Smooth muscle cell (in vitro differentiated cells): ENCODE results near the gene NTHL1. TPM values are rescaled to one million over a fixed set of nuclear protein-coding genes. Genes with fewer than 3 reads are reported as not detected.
A peak's percentile ranks its signal among the peaks of the same experiment; 100 is the strongest.

Experiments used
- DNase-seq: peaks from one replicate; lab custom pipeline; 2025; ENCODE audit not compliant: unreplicated experiment; lab: John Stamatoyannopoulos, UW
- H2AFZ ChIP-seq: fragments of 200-600 bp; sonication (generic); 2 replicates; pipeline ENCODE4 v1.6.0; 2016; ENCODE audit warnings: antibody characterized with exemption, low read depth, mild to moderate bottlenecking
- H3F3A ChIP-seq: fragments of 200-600 bp; sonication (generic); 2 replicates; pipeline ENCODE4 v1.6.0; 2017; ENCODE audit warnings: antibody characterized with exemption, low read depth
- H3K27ac ChIP-seq: fragments of 200-600 bp; sonication (generic); 2 replicates; pipeline ENCODE4 v1.5.1; 2016; ENCODE audit warnings: low read depth, mild to moderate bottlenecking
- H3K27me3 ChIP-seq: fragments of 200-600 bp; sonication (generic); 2 replicates; pipeline ENCODE4 v1.6.1; 2016; ENCODE audit warnings: low read depth, mild to moderate bottlenecking
- H3K36me3 ChIP-seq: fragments of 200-600 bp; sonication (generic); 2 replicates; pipeline ENCODE4 v1.5.1; 2016; ENCODE audit warnings: low read depth
- H3K4me1 ChIP-seq: fragments of 200-600 bp; sonication (generic); 2 replicates; pipeline ENCODE4 v1.5.1; 2016; ENCODE audit warnings: low read depth
- H3K4me2 ChIP-seq: fragments of 200-600 bp; sonication (generic); 2 replicates; pipeline ENCODE4 v1.6.0; 2016; ENCODE audit warnings: mild to moderate bottlenecking
- H3K4me3 ChIP-seq: fragments of 200-600 bp; sonication (generic); 2 replicates; pipeline ENCODE4 v1.5.1; 2016; ENCODE audit warnings: mild to moderate bottlenecking
- H3K79me2 ChIP-seq: fragments of 200-600 bp; sonication (generic); 2 replicates; pipeline ENCODE4 v1.6.0; 2016; ENCODE audit warnings: low read depth, mild to moderate bottlenecking
- H3K9ac ChIP-seq: fragments of 200-600 bp; sonication (generic); 2 replicates; pipeline ENCODE4 v1.6.0; 2016; ENCODE audit warnings: low read depth
- H3K9me3 ChIP-seq: fragments of 200-600 bp; sonication (generic); replicated peaks from 2 replicates; pipeline ENCODE4 v1.5.1; 2016; ENCODE audit warnings: low read depth
- H4K20me1 ChIP-seq: fragments of 200-600 bp; sonication (generic); 2 replicates; pipeline ENCODE4 v1.6.0; 2016; ENCODE audit warnings: low read depth
- WGBS: methylation state at CpG from one replicate; pipeline ENCODE4 v1.1.7; 2016; ENCODE audit warnings: low lambda C conversion rate; 5-methylcytosine and 5-hydroxymethylcytosine counted together
- polyA plus RNA-seq: library from polyadenylated mRNA; unstranded; fragments of >200 nt; fragmentation: Nextera tagmentation; extraction: Ambion mirVana; gene quantifications from 2 replicates; pipeline ENCODE4 v1.2.1, GENCODE V29; 2016
- total RNA-seq: library from RNA; depleted of rRNA; stranded (reverse); fragments of >200 nt; gene quantifications from 2 replicates; pipeline ENCODE4 v1.2.3, GENCODE V29; 2014
- TF ChIP-seq, protein P1 (sequence below): fragments of 200-600 bp; sonication (generic); IDR thresholded peaks from 2 replicates; pipeline ENCODE4 v1.5.1; 2017; ENCODE audit warnings: borderline replicate concordance, mild to moderate bottlenecking, antibody characterized with exemption; ENCODE audit not compliant: insufficient read depth, poor library complexity, severe bottlenecking

The NTHL1 gene
- total RNA-seq (14.6 and 23.8 TPM in 2 replicates), polyA plus RNA-seq (36.5 and 39.3 TPM in 2 replicates)

DNA sequence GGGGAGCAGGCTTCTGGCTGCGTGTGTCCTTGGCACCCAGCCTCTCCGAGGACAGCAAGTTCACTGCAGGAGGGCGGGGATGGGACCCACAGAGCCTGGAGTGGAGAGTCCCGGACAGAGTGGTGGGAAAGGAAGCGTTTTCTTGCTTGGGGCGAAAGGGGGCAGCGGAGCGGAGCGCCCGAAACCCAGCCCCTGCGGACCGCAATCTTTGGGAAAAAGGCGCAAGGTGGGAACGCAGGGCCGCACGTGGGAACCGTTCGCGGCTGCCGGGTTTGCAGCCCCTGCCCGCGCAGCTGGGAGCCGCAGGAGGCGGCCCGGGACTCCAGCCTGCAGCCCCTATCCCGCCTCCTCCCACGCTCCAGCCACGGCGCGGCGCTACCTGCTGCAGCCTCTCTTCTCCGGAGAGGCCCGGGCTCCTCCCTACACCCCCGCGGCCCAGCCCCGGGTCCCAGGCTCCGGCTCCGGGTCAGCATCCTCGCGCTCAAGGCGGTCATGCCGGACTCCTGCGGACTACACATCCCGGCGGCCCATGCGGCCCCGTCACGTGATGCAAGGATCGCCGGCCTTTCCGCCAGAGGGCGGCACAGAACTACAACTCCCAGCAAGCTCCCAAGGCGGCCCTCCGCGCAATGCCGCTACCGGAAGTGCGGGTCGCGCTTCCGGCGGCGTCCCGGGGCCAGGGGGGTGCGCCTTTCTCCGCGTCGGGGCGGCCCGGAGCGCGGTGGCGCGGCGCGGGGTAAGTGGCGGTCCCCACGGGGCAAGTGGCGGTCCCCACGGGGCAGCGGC is at the start of gene NTHL1, which contains the start of gene TSC2:
Gene NTHL1, minus strand, starts transcription at position 505 of the 786 bp plus-strand sequence. Its CDS starts 11 bp downstream, at position 494.
Gene TSC2, plus strand, starts transcription at position 656 of the 786 bp plus-strand sequence. CDS start 631 bp downstream, outside the sequence.
- H3K9ac ChIP-seq: peak within 1 kb of the TSS; percentile 65
- H3K36me3 ChIP-seq: no peaks in the 10 kb centered on the region
- H3K4me1 ChIP-seq: peaks cover 13% of the 10 kb centered on the region
- H3K4me3 ChIP-seq: peak within 1 kb of the TSS; percentile 88
- TF ChIP-seq, protein P1, sequence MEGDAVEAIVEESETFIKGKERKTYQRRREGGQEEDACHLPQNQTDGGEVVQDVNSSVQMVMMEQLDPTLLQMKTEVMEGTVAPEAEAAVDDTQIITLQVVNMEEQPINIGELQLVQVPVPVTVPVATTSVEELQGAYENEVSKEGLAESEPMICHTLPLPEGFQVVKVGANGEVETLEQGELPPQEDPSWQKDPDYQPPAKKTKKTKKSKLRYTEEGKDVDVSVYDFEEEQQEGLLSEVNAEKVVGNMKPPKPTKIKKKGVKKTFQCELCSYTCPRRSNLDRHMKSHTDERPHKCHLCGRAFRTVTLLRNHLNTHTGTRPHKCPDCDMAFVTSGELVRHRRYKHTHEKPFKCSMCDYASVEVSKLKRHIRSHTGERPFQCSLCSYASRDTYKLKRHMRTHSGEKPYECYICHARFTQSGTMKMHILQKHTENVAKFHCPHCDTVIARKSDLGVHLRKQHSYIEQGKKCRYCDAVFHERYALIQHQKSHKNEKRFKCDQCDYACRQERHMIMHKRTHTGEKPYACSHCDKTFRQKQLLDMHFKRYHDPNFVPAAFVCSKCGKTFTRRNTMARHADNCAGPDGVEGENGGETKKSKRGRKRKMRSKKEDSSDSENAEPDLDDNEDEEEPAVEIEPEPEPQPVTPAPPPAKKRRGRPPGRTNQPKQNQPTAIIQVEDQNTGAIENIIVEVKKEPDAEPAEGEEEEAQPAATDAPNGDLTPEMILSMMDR: peak; percentile 37
- H3K27me3 ChIP-seq: no peaks in the 10 kb centered on the region
- no peak within 1 kb of the TSS for H3K27ac ChIP-seq
- 1% methylated on average over 61 of the region's 81 CpGs for WGBS
- H3K4me2 ChIP-seq: peak within 1 kb of the TSS; percentile 99
- H2AFZ ChIP-seq: peak within 1 kb of the TSS; percentile 77
- H3K9me3 ChIP-seq: no peaks in the 10 kb centered on the region
- peaks cover 3% of the 10 kb centered on the region for H4K20me1 ChIP-seq
- H3F3A ChIP-seq: no peaks in the 10 kb centered on the region
- peak; percentile 86 for DNase-seq
- peaks cover 33% of the 10 kb centered on the region for H3K79me2 ChIP-seq

DNA sequence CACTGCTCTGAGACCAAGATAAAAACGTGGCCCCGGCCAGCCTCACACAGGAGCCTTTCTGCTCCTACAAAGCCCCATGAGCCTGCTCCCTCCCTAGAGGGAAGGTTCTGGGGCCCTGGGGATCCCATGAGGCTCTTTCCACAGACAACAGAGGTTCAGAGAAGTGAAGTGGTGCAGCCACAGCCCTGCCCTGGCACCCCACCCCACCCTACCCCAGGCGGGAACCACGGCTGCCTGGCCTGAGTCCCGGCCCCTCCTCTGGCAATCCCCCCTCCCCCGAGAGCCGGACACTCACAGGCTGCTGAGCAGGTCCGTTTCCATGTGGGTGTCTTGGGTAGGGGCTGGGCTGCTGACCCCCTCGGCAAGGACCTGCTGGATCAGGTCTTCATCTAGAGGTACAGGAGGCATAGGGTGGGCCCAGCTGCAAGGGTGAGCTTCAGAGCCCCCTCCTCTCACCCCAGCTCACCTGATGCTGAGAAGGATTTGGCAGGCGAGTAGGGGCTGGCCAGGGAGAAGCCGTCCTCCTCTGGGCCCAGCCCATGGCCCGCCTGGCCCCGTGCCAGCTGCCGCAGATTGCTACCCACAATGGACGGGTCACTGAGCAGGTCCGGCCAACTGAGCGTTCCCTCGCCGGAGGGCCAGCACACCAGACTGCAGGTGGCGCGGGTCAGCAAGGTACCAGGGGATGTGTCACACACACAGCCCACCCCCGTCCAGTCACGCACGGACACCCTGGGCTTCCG is 49.4 kb upstream of the NTHL1 start:
- H3K9me3 ChIP-seq: no peaks in the 10 kb centered on the region
- H3K4me3 ChIP-seq: no peak overlapping the region
- H3K9ac ChIP-seq: no peak overlapping the region
- peaks cover 6% of the 10 kb centered on the region for H3F3A ChIP-seq
- no peaks in the 10 kb centered on the region for H3K79me2 ChIP-seq
- no peak for DNase-seq
- TF ChIP-seq, protein P1: no peak
- H3K27ac ChIP-seq: no peak overlapping the region
- no peaks in the 10 kb centered on the region for H3K36me3 ChIP-seq
- H4K20me1 ChIP-seq: peaks cover 18% of the 10 kb centered on the region
- H3K4me1 ChIP-seq: peaks cover 2% of the 10 kb centered on the region
- H3K27me3 ChIP-seq: no peaks in the 10 kb centered on the region
- WGBS: 94% methylated on average over 15 of the region's 25 CpGs
- no peak overlapping the region for H2AFZ ChIP-seq
- H3K4me2 ChIP-seq: no peak overlapping the region

DNA sequence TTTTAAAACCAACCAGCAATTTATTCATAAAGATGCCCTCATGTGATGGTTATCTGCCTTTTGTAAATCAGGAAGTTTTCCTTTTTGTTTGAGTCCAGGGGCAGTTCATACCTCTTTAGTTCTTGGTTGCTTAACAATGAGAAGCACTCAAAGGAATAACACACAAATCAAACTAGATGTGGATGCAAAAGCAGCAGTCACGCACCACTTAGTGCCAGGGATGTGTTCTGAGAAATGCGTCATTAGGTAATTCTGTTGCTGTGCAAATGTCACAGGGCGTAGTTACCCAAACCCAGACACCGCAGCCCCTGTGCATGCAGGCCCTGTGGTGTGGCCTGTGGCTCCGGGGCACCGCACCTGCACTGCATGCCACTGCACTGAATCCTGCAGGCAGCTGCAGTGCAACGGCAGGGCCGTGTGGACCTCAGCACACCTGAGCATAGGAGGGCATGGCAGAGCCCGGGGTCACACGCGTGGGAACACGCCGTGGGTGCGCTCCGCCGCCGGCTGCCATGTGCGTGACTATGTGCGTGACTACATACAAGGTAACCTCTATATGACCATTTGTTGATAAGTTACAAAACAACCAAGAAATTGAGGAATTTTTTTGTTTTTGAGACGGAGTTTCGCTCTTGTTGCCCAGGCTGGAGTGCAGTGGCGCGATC is 48.4 kb upstream of the NTHL1 start:
- H3K79me2 ChIP-seq: no peaks in the 10 kb centered on the region
- peaks cover 8% of the 10 kb centered on the region for H3K4me1 ChIP-seq
- no peaks in the 10 kb centered on the region for H3K36me3 ChIP-seq
- DNase-seq: no peak
- H3K4me3 ChIP-seq: no peak overlapping the region
- no peak overlapping the region for H3K9ac ChIP-seq
- H3F3A ChIP-seq: peaks cover 6% of the 10 kb centered on the region
- no peak overlapping the region for H3K27ac ChIP-seq
- H2AFZ ChIP-seq: no peak overlapping the region
- WGBS: 98% methylated on average over 23 of the region's 23 CpGs
- H3K9me3 ChIP-seq: no peaks in the 10 kb centered on the region
- H3K4me2 ChIP-seq: no peak overlapping the region
- no peaks in the 10 kb centered on the region for H3K27me3 ChIP-seq
- TF ChIP-seq, protein P1: no peak
- peaks cover 24% of the 10 kb centered on the region for H4K20me1 ChIP-seq
